ENCODE data around the gene CASZ1.

Gene CASZ1

GRCh38 chr1:10796029-10796944 lies at the start of gene CASZ1:
TSS of gene CASZ1 (minus strand) at chr1:10796646. CDS start at chr1:10693889, 102,757 bp downstream.
- DNase-seq, result no peak

- no peak for DNase-seq
Measured at GRCh38 chr1:10843697-10844096, 47.3 kb upstream of the CASZ1 start.

GRCh38 chr1:10841118-10841517 lies 44.7 kb upstream of the CASZ1 start:
- no peak for DNase-seq

- DNase-seq, result no peak
Measured at GRCh38 chr1:10839188-10839770, 42.8 kb upstream of the CASZ1 start.

- no peak for DNase-seq
Measured at GRCh38 chr1:10838541-10838940, 42.1 kb upstream of the CASZ1 start.

- no peak for DNase-seq
Measured at GRCh38 chr1:10836726-10837125, 40.3 kb upstream of the CASZ1 start.

- no peak for DNase-seq
Measured at GRCh38 chr1:10835822-10836421, 39.5 kb upstream of the CASZ1 start.

- DNase-seq, result no peak
Measured at GRCh38 chr1:10835421-10835820, 39.0 kb upstream of the CASZ1 start.

- no peak for DNase-seq
Measured at GRCh38 chr1:10834770-10835412, 38.4 kb upstream of the CASZ1 start.

GRCh38 chr1:10833630-10834557 lies 37.4 kb upstream of the CASZ1 start:
- no peak for DNase-seq

GRCh38 chr1:10832703-10833102 lies 36.3 kb upstream of the CASZ1 start:
- no peak for DNase-seq

- no peak for DNase-seq
Measured at GRCh38 chr1:10830961-10831668, 34.7 kb upstream of the CASZ1 start.

- DNase-seq, result no peak
Measured at GRCh38 chr1:10829965-10830515, 33.6 kb upstream of the CASZ1 start.

GRCh38 chr1:10829067-10829818 lies 32.8 kb upstream of the CASZ1 start:
- DNase-seq, result no peak

- no peak for DNase-seq
Measured at GRCh38 chr1:10827377-10828333, 31.2 kb upstream of the CASZ1 start.

GRCh38 chr1:10825592-10825991 lies 29.1 kb upstream of the CASZ1 start:
- no peak for DNase-seq

GRCh38 chr1:10824821-10825540 lies 28.5 kb upstream of the CASZ1 start:
- no peak for DNase-seq

- no peak for DNase-seq
Measured at GRCh38 chr1:10823000-10823401, 26.6 kb upstream of the CASZ1 start.

- no peak for DNase-seq
Measured at GRCh38 chr1:10821388-10821787, 24.9 kb upstream of the CASZ1 start.

All from CD4-positive, alpha-beta T cell treated with Interferon gamma for 1 hour (primary cell).